ENCODE measurements around the gene BLVRA. TPM values are rescaled to one million over a fixed set of nuclear protein-coding genes. Genes with fewer than 3 reads are reported as not detected.

The BLVRA gene
- total RNA-seq, 1 donor from 2014 or later: 47.3 TPM

Other genes starting within 250 kb of the BLVRA start
- 97.4 and 111 TPM in 2 replicates for gene STK17A, start 175.6 kb upstream of the BLVRA start, total RNA-seq
- 43.7 and 56.1 TPM in 2 replicates for gene COA1, start 29.2 kb upstream of the BLVRA start, total RNA-seq
- 55.3 and 127 TPM in 2 replicates for gene MRPS24, start 110.8 kb downstream of the BLVRA start, total RNA-seq
- 37.0 and 40.6 TPM in 2 replicates for gene URGCP, start 147.9 kb downstream of the BLVRA start, total RNA-seq
- gene UBE2D4, start 167.8 kb downstream of the BLVRA start, total RNA-seq: 10.4 and 17.0 TPM in 2 replicates
- gene SPDYE1, start 239.2 kb downstream of the BLVRA start, total RNA-seq: not detected in 2 replicates